K562 (cell line): ENCODE results near the gene PUSL1. TPM values are rescaled to one million over a fixed set of nuclear protein-coding genes. Genes with fewer than 3 reads are reported as not detected.
A peak's percentile ranks its signal among the peaks of the same experiment; 100 is the strongest.

Experiments used
- ATAC-seq: fragments of 200-7000 bp; cut with Tn5 transposase; 3 replicates; pipeline ENCODE4 v1.9.1; 2020; ENCODE audit warnings: moderate library complexity
- BruUV-seq: library from RNA; stranded (reverse); fragments of 400-500 nt; replicated peaks from 2 replicates; lab custom pipeline; 2021; lab: Mats Ljungman, UMichigan
- CTCF ChIA-PET: fragments of 300-600 bp; formaldehyde crosslinking; extraction: SDS; loops from one replicate; lab custom pipeline; 2021; ENCODE audit warnings: low intra/inter-chr PET ratio; lab: Yijun Ruan, JAX
- POLR2A ChIA-PET: fragments of 300-600, 350-650 bp; sonication (Branson Sonifier 250); formaldehyde crosslinking; extraction: SDS; loops from one replicate; lab custom pipeline; 2021; ENCODE audit warnings: antibody characterized with exemption, inconsistent platforms; lab: Yijun Ruan, JAX
- DNase-seq, 4 experiments: peaks; one replicate each; pipeline versions ENCODE4 v3.0.0 to v3.0.0-alpha.2; 2011 to 2018; ENCODE audit warnings: low spot score in 3 of 4, mixed read lengths in 3 of 4; ENCODE audit errors: extremely low read depth in 1 of 4
- FAIRE-seq: peaks from 2 replicates; lab custom pipeline; 2011; peaks lifted over from hg19 to GRCh38; lab: Jason Lieb, UNC
- H2AFZ ChIP-seq: 2 replicates; pipeline ENCODE4 v1.6.0; 2011; ENCODE audit warnings: low read depth, low read length, control low read depth, inconsistent platforms
- H3K27ac ChIP-seq: fragments of 200-600 bp; 3 replicates; pipeline ENCODE4 v1.8.0; 2011; ENCODE audit warnings: low read depth, mild to moderate bottlenecking, control low read depth, inconsistent platforms, low read length, moderate library complexity, mixed read lengths; ENCODE audit errors: extremely low read depth
- H3K27me3 ChIP-seq, 2 experiments: fragments of 300-600 bp in 1 of 2; 2 replicates in 1 of 2; 3 replicates in 1 of 2; pipeline versions ENCODE4 v1.6.0 to v1.8.0; 2011; ENCODE audit warnings: inconsistent platforms in 2 of 2, low read length in 2 of 2, mild to moderate bottlenecking in 1 of 2, mixed read lengths in 1 of 2, moderate library complexity in 1 of 2; ENCODE audit not compliant: control insufficient read depth in 2 of 2, insufficient read depth in 2 of 2
- H3K36me3 ChIP-seq: fragments of 300-600 bp; 3 replicates; pipeline ENCODE4 v1.8.0; 2011; ENCODE audit warnings: mild to moderate bottlenecking, low read length, inconsistent platforms; ENCODE audit not compliant: control insufficient read depth, insufficient read depth
- H3K4me1 ChIP-seq, 2 experiments: fragments of 200-600 bp in 1 of 2; replicated peaks in 1 of 2; 2 replicates in 1 of 2; 3 replicates in 1 of 2; pipeline versions ENCODE4 v1.5.1 to v1.8.0; 2011; ENCODE audit warnings: inconsistent platforms in 2 of 2, low read length in 2 of 2, mild to moderate bottlenecking in 1 of 2, mixed read lengths in 1 of 2, moderate library complexity in 1 of 2; ENCODE audit not compliant: control insufficient read depth in 2 of 2, insufficient read depth in 2 of 2
- H3K4me2 ChIP-seq: 2 replicates; pipeline ENCODE4 v1.6.1; 2011; ENCODE audit warnings: low read length, control low read depth, inconsistent platforms, mixed read lengths; ENCODE audit not compliant: insufficient read depth
- H3K4me3 ChIP-seq: fragments of 200-600 bp; sonication (generic), shearing (Covaris generic); 2 replicates; pipeline ENCODE4 v1.5.1; 2016; ENCODE audit warnings: control low read depth, inconsistent platforms
- H3K79me2 ChIP-seq: fragments of 200-600 bp; 3 replicates; pipeline ENCODE4 v1.8.0; 2011; ENCODE audit warnings: low read length, inconsistent platforms; ENCODE audit not compliant: control insufficient read depth, insufficient read depth
- H3K9ac ChIP-seq, 2 experiments: 2 replicates each; pipeline versions ENCODE4 v1.6.0 to v1.6.1; 2011; ENCODE audit warnings: low read depth in 2 of 2, low read length in 2 of 2, control low read depth in 1 of 2, inconsistent platforms in 1 of 2, mild to moderate bottlenecking in 1 of 2, mixed read lengths in 1 of 2; ENCODE audit not compliant: insufficient read depth in 1 of 2
- H3K9me1 ChIP-seq: one replicate; pipeline ENCODE4 v1.6.0; 2011; ENCODE audit warnings: inconsistent platforms, mild to moderate bottlenecking, low read length, moderate library complexity; ENCODE audit not compliant: control insufficient read depth, insufficient read depth
- H3K9me3 ChIP-seq: replicated peaks from 2 replicates; pipeline ENCODE4 v1.5.1; 2011; ENCODE audit warnings: low read depth, low read length, inconsistent platforms; ENCODE audit not compliant: control insufficient read depth, insufficient read depth
- H4K20me1 ChIP-seq: replicated peaks from 2 replicates; pipeline ENCODE4 v1.6.1; 2011; ENCODE audit warnings: low read length, inconsistent platforms, mixed read lengths; ENCODE audit not compliant: control insufficient read depth, insufficient read depth
- ATF3 ChIP-seq, 2 experiments: fragments of 450-650 bp in 1 of 2; sonication (generic) in 1 of 2; formaldehyde crosslinking in 1 of 2; IDR thresholded peaks in 1 of 2; conservative IDR thresholded peaks in 1 of 2; 2 replicates each; pipeline versions ENCODE4 v1.6.1 to v1.8.1; 2016 to 2023; ENCODE audit warnings: mild to moderate bottlenecking in 2 of 2, moderate library complexity in 2 of 2, inconsistent platforms in 1 of 2, missing genetic modification reagents in 1 of 2
- BCOR ChIP-seq: fragments of 450-650 bp; IDR thresholded peaks from 2 replicates; pipeline ENCODE4 v1.6.1; 2016
- BRF1 ChIP-seq: IDR thresholded peaks from 3 replicates; pipeline ENCODE4 v1.6.1; 2011; ENCODE audit warnings: borderline replicate concordance, mild to moderate bottlenecking; ENCODE audit not compliant: insufficient read length; ENCODE audit errors: extremely low read depth
- CHD4 ChIP-seq: fragments of 200-600 bp; sonication (generic); IDR thresholded peaks from 3 replicates; pipeline ENCODE4 v1.6.1; 2012; ENCODE audit warnings: low read depth, mild to moderate bottlenecking, mixed read lengths, low read length, inconsistent platforms; ENCODE audit not compliant: insufficient read depth, insufficient replicate concordance, poor library complexity, severe bottlenecking
- CREM ChIP-seq: IDR thresholded peaks from 2 replicates; pipeline ENCODE4 v1.6.1; 2014; ENCODE audit warnings: antibody characterized with exemption, low read depth
- CTBP1 ChIP-seq: fragments of 450-650 bp; IDR thresholded peaks from 2 replicates; pipeline ENCODE4 v1.6.1; 2016; ENCODE audit warnings: borderline replicate concordance
- FOSL1 ChIP-seq: fragments of 200-800 bp; sonication (Bioruptor generic); conservative IDR thresholded peaks from 2 replicates; pipeline ENCODE4 v1.6.1; 2016; ENCODE audit warnings: missing genetic modification characterization, missing compliant biosample characterization
- KDM1A ChIP-seq, 2 experiments: fragments of 450-650 bp; IDR thresholded peaks; 2 replicates each; pipeline ENCODE4 v1.6.1; 2016; ENCODE audit warnings: mild to moderate bottlenecking in 2 of 2
- NFIC ChIP-seq: fragments of 450-650 bp; IDR thresholded peaks from 2 replicates; pipeline ENCODE4 v1.6.1; 2017; ENCODE audit warnings: mild to moderate bottlenecking, inconsistent platforms
- PRPF4 ChIP-seq: fragments of 200-400 bp; formaldehyde crosslinking; IDR thresholded peaks from one replicate; pipeline ENCODE4 v1.6.1; 2017; ENCODE audit warnings: low read length, low read depth, mild to moderate bottlenecking; ENCODE audit not compliant: insufficient read depth, poor library complexity, severe bottlenecking
- RCOR1 ChIP-seq, 2 experiments: IDR thresholded peaks; 2 replicates each; pipeline ENCODE4 v1.6.1; 2012; ENCODE audit warnings: low read depth in 2 of 2, low read length in 2 of 2, borderline replicate concordance in 1 of 2, improper control_type of control experiment in 1 of 2
- SMARCA5 ChIP-seq: fragments of 450-650 bp; IDR thresholded peaks from 2 replicates; pipeline ENCODE4 v1.6.1; 2016
- ZNF354B ChIP-seq: fragments of 250-450 bp; sonication (Bioruptor Pico); IDR thresholded peaks from 2 replicates; pipeline ENCODE4 v1.4.0; 2020
- ZNF696 ChIP-seq: fragments of 250-450 bp; sonication (Bioruptor Pico); conservative IDR thresholded peaks from 2 replicates; pipeline ENCODE4 v1.4.0; 2020; ENCODE audit warnings: mild to moderate bottlenecking, moderate library complexity
- ZNF764 ChIP-seq: fragments of 250-450 bp; sonication (Bioruptor Pico); IDR thresholded peaks from 2 replicates; pipeline ENCODE4 v1.4.0; 2020; ENCODE audit warnings: low read depth, mild to moderate bottlenecking, moderate library complexity
- ZNF830 ChIP-seq: fragments of 250-450 bp; sonication (Bioruptor Pico); IDR thresholded peaks from 2 replicates; pipeline ENCODE4 v1.5.0; 2021; ENCODE audit warnings: mild to moderate bottlenecking
- WGBS: fragments of 100-300 bp; shearing (Covaris generic); methylation state at CpG from one replicate; pipeline ENCODE4 v1.1.6; 2016; ENCODE audit warnings: low coverage, mixed read lengths; ENCODE audit not compliant: insufficient coverage; ENCODE audit errors: missing lambda C conversion rate; 5-methylcytosine and 5-hydroxymethylcytosine counted together
- in situ Hi-C: fragments of 300-500 bp; cut with MboI; formaldehyde crosslinking; loops from 4 replicates; pipeline ENCODE4 v1.15.0; 2018; ENCODE audit warnings: inconsistent platforms, mixed read lengths
- intact Hi-C: fragments of 100-400 bp; cut with micrococcal nuclease; formaldehyde crosslinking; loops from 2 replicates; pipeline ENCODE4 v1.14.2; 2022
- polyA plus RNA-seq, 8 experiments: library from polyadenylated mRNA; depleted of rRNA in 4 of 8; stranded (reverse) in 5 of 8; unstranded in 3 of 8; fragments of >200 nt; fragmentation: Nextera tagmentation in 2 of 8; fragmentation: Illumina TruSeq in 1 of 8; extraction: Ambion mirVana in 2 of 8; extraction: Trizol in 1 of 8; gene quantifications; 2 replicates each; pipeline versions ENCODE4 v1.2.1 to v1.2.3, GENCODE V29; 2011 to 2014; ENCODE audit warnings: inconsistent platforms in 1 of 8, missing spikeins in 1 of 8
- total RNA-seq, 7 experiments: library from RNA; depleted of rRNA in 6 of 7; stranded (reverse); fragments of >200 nt in 6 of 7; fragmentation: Illumina TruSeq in 2 of 7; extraction: Trizol in 2 of 7; gene quantifications; 2 replicates each; pipeline versions ENCODE4 v1.2.1 to v1.2.3, GENCODE V29; 2011 to 2021; ENCODE audit warnings: low replicate concordance in 1 of 7

Gene PUSL1
- total and polyA plus RNA-seq, 9 of the 15 experiments (the other 6 are each of a cell fraction or from before 2014, with no cell fraction given) = 0.62 to 86.9 (median 13.6) TPM

- no TSS peak for BruUV-seq
- ChIA-PET CTCF (no interaction called here), POLR2A (interaction anchor here (0.7 to 1.0 kb wide), 3 partner anchors 8 to 10 kb away, joined by 3 to 4 read pairs (median 3); partner anchors contain the start of gene UBE2J2)
- Histone ChIP-seq H3K27ac (no peak overlapping the region), H3K79me2 (no peaks in the 10 kb centered on the region), H3K36me3 (no peaks in the 10 kb centered on the region), H3K9ac (no peak overlapping the region; a peak in 1 of 4 replicates), H2AFZ (no peak overlapping the region), H3K9me3 (no peaks in the 10 kb centered on the region), H3K9me1 (peaks cover 3% of the 10 kb centered on the region), H3K4me2 (no peak overlapping the region), H3K4me1 (peaks cover 0 to 52% of the 10 kb centered on the region in 2 experiments; a peak in 3 of 5 replicates), H4K20me1 (no peaks in the 10 kb centered on the region), H3K4me3 (no peak overlapping the region), H3K27me3 (peaks cover 0 to 12% of the 10 kb centered on the region in 2 experiments; a peak in 2 of 5 replicates)
- ATAC-seq = peak; percentile 13; the same call in 2 of the 3 replicates
- intact Hi-C loops = no loop called here
- DNase-seq = peak in 1 of 4 experiments; percentile 29
- 21% methylated on average over 20 of the region's 26 CpGs for WGBS
- peak; percentile 32 for FAIRE-seq
- in situ Hi-C loops = no loop called here
- TF ChIP-seq NFIC (peak; percentile 13; the same call in 1 of the 2 replicates), ZNF764 (CRISPR knock-in tag) (no peak), BCOR (peak; percentile 87), RCOR1 (IDR thresholded peaks at IDR 0.05; ENCODE audit: borderline replicate concordance in 1 of 2, low read depth in 2 of 2, low read length in 2 of 2) (0 out of 4 replicates have a peak, but pooled peaks of 1 of the 2 experiments have one; percentile 34), ZNF696 (CRISPR knock-in tag) (no peak), KDM1A (IDR thresholded peaks at IDR 0.05) (peak in 1 of 2 experiments; percentile 78; a peak in 2 of 4 replicates), SMARCA5 (peak; percentile 62; the same call in 1 of the 2 replicates), BRF1 (no peak), CREM (0 out of 2 replicates have a peak, but pooled peaks have one; percentile 17), FOSL1 (tag) (peak; percentile 45; the same call in 1 of the 2 replicates), CTBP1 (no peak), ZNF830 (CRISPR knock-in tag) (no peak), ATF3 (IDR thresholded peaks at IDR 0.05) (peak; percentile 60), ATF3 (CRISPR knock-in tag; conservative IDR thresholded peaks at IDR 0.05) (no peak), ZNF354B (CRISPR knock-in tag) (no peak), PRPF4 (no peak), CHD4 (no peak)
These were observed 26.7 kb upstream of the PUSL1 start for GRCh38 chr1:1281533-1282321.
